Kidney epithelial cell (primary cell): ENCODE results near the gene GOT1. TPM values are rescaled to one million over a fixed set of nuclear protein-coding genes. Genes with fewer than 3 reads are reported as not detected.

Experiments used
- DNase-seq: peaks from one replicate; pipeline ENCODE4 v3.0.0-alpha.2; 2010; ENCODE audit warnings: low read depth
- H3K27me3 ChIP-seq: 2 replicates; pipeline ENCODE4 v1.6.0; 2011; ENCODE audit warnings: low read length; ENCODE audit not compliant: control insufficient read depth, insufficient read depth
- H3K36me3 ChIP-seq: 2 replicates; pipeline ENCODE4 v1.5.1; 2011; ENCODE audit warnings: low read length; ENCODE audit not compliant: control insufficient read depth, insufficient read depth
- H3K4me3 ChIP-seq: 2 replicates; pipeline ENCODE4 v1.5.1; 2011; ENCODE audit warnings: low read depth, mild to moderate bottlenecking, control low read depth, low read length
- total RNA-seq: library from RNA; depleted of rRNA; stranded (reverse); fragments of >200 nt; gene quantifications from 2 replicates; pipeline ENCODE4 v1.2.3, GENCODE V29; 2015
- TF ChIP-seq, protein P1 (sequence below): IDR thresholded peaks from 2 replicates; pipeline ENCODE4 v1.5.1; 2011; ENCODE audit warnings: mild to moderate bottlenecking, moderate library complexity, low read length, control low read depth, inconsistent platforms; ENCODE audit not compliant: insufficient read depth, poor library complexity, severe bottlenecking

The GOT1 gene
- total RNA-seq, 1 donor from 2014 or later, result 73.7 TPM

DNA sequence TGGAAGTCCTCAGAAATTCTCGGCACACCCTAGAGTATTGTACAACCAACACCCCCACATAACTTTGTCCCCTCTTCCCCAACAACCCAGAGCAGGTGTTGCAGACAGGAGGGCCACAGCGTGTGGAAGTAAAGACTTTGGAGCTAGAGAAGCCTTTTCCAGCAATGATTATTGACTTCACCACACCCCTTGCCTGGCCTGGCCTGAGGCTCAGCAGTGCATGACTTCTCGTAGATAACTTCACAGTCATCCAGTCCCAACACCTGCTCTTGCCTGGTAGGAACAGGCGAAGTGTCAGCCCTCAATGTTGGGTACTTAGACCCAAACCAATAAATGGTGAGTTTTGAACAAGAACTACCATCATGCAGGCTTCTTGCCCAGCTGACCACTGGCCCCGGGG, 36.7 kb downstream of the GOT1 start:
- Histone ChIP-seq H3K4me3 (no peak overlapping the region), H3K36me3 (no peaks in the 10 kb centered on the region), H3K27me3 (no peaks in the 10 kb centered on the region)
- DNase-seq, result no peak
- TF ChIP-seq, protein P1, sequence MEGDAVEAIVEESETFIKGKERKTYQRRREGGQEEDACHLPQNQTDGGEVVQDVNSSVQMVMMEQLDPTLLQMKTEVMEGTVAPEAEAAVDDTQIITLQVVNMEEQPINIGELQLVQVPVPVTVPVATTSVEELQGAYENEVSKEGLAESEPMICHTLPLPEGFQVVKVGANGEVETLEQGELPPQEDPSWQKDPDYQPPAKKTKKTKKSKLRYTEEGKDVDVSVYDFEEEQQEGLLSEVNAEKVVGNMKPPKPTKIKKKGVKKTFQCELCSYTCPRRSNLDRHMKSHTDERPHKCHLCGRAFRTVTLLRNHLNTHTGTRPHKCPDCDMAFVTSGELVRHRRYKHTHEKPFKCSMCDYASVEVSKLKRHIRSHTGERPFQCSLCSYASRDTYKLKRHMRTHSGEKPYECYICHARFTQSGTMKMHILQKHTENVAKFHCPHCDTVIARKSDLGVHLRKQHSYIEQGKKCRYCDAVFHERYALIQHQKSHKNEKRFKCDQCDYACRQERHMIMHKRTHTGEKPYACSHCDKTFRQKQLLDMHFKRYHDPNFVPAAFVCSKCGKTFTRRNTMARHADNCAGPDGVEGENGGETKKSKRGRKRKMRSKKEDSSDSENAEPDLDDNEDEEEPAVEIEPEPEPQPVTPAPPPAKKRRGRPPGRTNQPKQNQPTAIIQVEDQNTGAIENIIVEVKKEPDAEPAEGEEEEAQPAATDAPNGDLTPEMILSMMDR, result no peak

GRCh38 chr10:99393036-99393435, 37.4 kb downstream of the GOT1 start:
- TF ChIP-seq, protein P1, result no peak
- H3K36me3 ChIP-seq, result no peaks in the 10 kb centered on the region
- H3K4me3 ChIP-seq, result no peak overlapping the region
- no peak for DNase-seq
- no peaks in the 10 kb centered on the region for H3K27me3 ChIP-seq

GRCh38 chr10:99391346-99391745, 39.1 kb downstream of the GOT1 start:
- TF ChIP-seq, protein P1, result no peak
- H3K27me3 ChIP-seq, result no peaks in the 10 kb centered on the region
- no peak overlapping the region for H3K4me3 ChIP-seq
- no peaks in the 10 kb centered on the region for H3K36me3 ChIP-seq
- DNase-seq, result no peak

- TF ChIP-seq, protein P1, result no peak
- Histone ChIP-seq H3K27me3 (no peaks in the 10 kb centered on the region), H3K36me3 (no peaks in the 10 kb centered on the region), H3K4me3 (no peak overlapping the region)
- DNase-seq, result no peak
Observed at GRCh38 chr10:99389729-99390480, 40.5 kb downstream of the GOT1 start.

- H3K36me3 ChIP-seq, result no peaks in the 10 kb centered on the region
- H3K4me3 ChIP-seq, result no peak overlapping the region
- no peak for DNase-seq
- no peaks in the 10 kb centered on the region for H3K27me3 ChIP-seq
- TF ChIP-seq, protein P1, result no peak
Observed at GRCh38 chr10:99387541-99387940, 42.9 kb downstream of the GOT1 start.

- H3K4me3 ChIP-seq, result no peak overlapping the region
- H3K36me3 ChIP-seq, result no peaks in the 10 kb centered on the region
- TF ChIP-seq, protein P1, result no peak
- no peaks in the 10 kb centered on the region for H3K27me3 ChIP-seq
- DNase-seq, result no peak
Observed at GRCh38 chr10:99387071-99387470, 43.4 kb downstream of the GOT1 start.
